ENCODE results near the gene ARHGEF9. TPM values are rescaled to one million over a fixed set of nuclear protein-coding genes. Genes with fewer than 3 reads are reported as not detected.

The ARHGEF9 gene
- polyA plus RNA-seq, 3 donors = 34.6 to 45.6 (median 43.5) TPM

DNA sequence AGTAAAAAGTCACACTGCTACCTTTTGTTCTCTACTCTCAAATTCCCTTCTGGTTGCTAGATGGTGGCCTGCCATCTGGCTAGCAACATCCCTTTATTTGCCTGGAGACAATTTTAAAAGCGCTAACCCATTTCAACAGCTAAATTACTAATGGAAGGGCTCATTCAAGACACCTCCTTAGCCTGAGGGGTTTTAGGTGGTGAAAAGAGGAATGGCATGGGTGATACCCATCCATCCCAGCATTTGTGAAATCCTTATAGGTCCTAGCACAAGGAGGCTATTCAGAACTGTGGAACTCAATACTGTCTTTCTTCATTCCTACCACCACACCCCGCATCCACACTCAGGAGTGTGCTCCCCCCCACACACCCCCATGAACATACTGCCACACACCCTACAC lies 33.5 kb downstream of the ARHGEF9 start:
- no peak for DNase-seq

GRCh38 chrX:63750811-63751210 lies 34.2 kb downstream of the ARHGEF9 start:
- DNase-seq = no peak

- no peak for DNase-seq
Measured at GRCh38 chrX:63747331-63747730, 37.7 kb downstream of the ARHGEF9 start.

DNA sequence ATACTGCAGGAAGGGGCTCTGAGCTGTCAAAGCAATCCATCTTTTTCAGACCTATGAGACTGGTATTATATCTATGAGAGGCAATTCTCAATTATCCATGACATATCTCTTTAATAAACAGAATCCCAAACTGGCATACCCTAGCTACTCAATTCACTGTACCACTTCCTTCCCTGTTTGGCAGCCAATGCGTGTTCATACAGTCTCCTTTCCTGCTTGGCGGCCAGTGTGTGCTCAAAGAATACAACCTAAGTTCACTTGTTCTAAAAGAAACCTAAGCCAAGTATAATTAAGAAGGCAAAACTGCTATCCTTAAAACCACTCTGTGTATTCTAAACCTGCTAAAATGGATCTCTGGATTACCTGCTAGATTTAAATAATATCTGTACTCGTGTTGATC lies 38.3 kb downstream of the ARHGEF9 start:
- no peak for DNase-seq

DNA sequence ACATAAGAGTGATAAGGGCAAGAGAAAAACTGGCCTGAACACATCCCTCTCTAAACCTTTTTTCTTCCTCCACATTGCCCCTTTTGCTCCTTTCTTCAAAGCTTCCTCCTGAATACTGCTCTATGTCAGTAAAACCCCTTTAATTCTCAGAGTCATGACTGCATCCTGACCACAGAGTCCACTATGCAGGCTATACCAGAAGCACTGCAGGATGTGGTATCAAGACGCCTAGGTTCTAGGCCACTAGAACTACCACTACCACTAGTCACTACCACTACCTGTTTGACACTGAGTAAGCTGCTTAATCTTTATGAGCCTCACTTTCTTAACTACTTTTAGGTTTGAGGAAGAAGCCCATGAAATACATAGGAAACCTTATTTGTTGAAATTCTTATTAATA lies 38.7 kb downstream of the ARHGEF9 start:
- DNase-seq = no peak

DNA sequence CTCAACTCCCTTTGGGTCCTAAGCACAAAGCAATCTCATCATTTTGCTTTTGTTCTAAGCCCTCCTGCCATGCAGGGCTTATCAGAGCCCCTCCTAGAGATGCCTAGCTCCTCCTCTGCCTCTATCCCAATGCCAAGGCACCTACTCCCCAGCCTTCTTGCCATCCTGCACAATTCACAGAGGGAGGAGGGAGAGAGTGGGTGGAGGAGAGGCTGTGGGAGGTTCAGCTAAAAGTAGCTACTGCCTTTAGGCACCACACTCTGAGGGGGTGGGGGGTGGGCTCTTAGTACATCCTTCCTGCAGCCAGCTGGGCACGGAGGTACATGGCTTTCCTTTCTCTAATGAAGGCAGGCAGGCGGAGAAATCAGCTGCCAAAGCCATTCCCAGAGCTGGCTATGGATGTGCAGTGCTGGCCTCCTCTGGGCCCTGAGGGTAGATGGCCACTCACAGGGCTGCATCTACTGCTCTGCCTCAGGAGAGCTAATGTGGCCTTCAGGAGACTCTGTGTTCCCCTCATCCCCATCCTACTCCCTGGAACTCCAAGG lies 40.1 kb downstream of the ARHGEF9 start:
- no peak for DNase-seq

DNA sequence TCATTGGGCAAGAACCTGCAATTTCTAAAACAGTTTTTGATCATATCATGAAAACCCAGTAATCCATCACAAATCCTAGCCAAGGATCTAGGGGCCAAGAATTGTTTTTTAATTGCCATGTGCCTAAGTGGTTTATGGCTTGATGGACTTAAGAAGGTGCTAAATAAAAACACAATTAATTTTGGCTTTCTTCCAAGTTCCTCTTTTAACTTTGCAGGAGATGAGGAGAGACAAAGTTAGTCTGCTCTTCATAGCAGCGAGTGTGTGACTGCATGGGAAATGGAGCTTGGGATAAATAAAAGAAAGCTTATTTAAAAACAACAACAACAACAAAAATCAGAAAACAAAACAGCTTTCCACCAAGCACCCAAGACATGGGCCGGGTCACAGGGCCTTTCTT lies 41.4 kb downstream of the ARHGEF9 start:
- no peak for DNase-seq

GRCh38 chrX:63740382-63740781 lies 44.6 kb downstream of the ARHGEF9 start:
- no peak for DNase-seq

DNA sequence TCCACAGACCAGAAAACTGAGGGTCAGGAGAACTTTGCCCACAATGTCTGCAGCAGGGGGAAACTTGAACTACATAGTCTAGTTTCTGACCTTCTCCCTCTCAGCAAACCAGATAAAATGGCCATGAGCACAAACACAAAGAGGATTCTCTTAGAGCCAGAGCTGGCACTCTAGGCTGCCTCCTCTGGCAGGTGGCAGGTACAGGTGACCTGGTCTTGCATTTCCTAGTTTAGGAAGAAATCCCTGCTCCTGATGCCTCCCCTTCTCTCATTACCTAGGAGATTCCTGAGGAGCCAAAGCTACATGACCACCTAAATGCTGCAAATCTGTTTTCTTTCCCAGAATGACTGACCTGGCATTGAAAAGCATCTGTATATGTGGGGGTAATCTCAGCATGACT lies 45.1 kb downstream of the ARHGEF9 start:
- no peak for DNase-seq

- no peak for DNase-seq
Measured at GRCh38 chrX:63738696-63739095, 46.3 kb downstream of the ARHGEF9 start.

DNA sequence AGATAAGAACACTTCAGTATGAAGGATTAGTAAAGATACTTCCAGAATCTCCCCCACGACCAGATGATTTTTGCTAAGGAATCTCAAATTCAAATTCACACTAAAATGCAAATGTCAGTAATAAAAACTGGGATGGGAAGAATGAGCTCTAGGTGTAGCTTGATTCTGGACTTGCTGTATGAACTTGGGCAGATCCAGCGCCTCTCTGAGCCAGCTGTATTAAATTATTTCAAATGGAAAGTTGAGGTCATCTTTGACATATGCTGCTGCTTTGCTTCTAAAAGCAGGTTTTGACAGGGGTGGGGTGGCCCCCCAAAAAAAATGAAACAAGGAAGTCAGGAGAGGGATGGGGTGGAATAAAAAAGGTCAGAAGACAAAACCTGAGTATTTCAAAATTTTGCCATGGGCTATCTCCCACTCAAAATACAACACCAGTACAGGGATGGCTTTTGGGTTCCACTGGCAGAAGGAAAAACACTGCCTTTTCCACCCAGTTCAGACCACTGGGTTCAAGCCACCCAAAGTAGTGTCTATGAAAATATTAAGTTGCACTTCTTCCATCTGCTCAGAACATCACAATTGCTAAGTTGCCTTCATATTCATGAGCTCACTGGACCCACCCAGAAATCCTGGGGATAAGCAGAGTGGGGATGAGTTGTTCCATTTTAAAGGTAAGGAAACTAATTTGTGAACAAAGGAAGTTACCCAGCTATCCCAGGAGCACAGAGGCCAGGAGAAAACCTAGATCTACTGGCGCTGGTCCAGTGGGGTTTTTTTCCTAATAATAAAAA lies 47.7 kb downstream of the ARHGEF9 start:
- DNase-seq = no peak

- DNase-seq = no peak
Measured at GRCh38 chrX:63735882-63736281, 49.1 kb downstream of the ARHGEF9 start.

- DNase-seq = no peak
Measured at GRCh38 chrX:63720293-63720692, 64.7 kb downstream of the ARHGEF9 start.

- no peak for DNase-seq
Measured at GRCh38 chrX:63719633-63720032, 65.4 kb downstream of the ARHGEF9 start.

GRCh38 chrX:63718010-63718694 lies 66.9 kb downstream of the ARHGEF9 start:
- DNase-seq = no peak

DNA sequence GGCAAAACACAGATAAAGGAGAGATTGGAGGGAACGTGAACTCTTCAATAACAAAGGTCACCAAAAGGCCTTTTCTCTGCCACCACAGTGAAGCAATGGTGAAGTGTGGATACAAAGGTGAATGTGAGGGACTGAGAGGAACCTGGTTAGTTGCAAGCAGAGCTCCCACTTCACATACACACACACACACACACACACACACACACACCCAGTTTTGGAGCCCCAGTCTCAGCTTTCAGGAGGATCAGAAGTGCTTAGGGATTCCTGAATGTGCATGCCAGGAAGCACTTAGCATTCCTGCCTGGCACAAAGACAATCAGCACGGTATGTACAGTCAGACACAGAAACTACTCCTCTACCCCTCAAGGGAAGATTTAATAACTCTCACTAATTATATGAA lies 71.5 kb downstream of the ARHGEF9 start:
- DNase-seq = no peak

DNA sequence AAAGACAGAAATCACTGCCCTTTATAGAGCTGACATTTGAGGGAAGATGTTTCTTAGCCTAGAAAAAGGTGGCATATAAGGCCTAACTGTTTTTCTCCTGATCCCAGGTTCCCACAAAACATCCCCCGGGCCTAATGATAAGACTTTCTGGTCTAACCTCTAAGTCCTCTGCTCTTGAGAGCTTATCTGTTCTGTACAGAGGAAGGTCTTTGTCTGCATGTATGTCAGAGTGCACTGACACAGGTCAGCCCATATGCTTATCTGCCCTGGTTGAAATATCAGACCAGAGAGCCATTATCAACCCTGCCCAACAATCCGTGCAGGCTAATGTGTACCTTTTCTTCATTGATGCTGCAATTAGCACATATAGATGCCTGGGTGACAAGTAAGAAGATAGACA lies 76.2 kb downstream of the ARHGEF9 start:
- no peak for DNase-seq

GRCh38 chrX:63702556-63702955 lies 82.5 kb downstream of the ARHGEF9 start:
- no peak for DNase-seq

GRCh38 chrX:63686878-63687714 lies 97.9 kb downstream of the ARHGEF9 start:
- DNase-seq = no peak

- DNase-seq = no peak
Measured at GRCh38 chrX:63680423-63680822, 104.6 kb downstream of the ARHGEF9 start.

DNA sequence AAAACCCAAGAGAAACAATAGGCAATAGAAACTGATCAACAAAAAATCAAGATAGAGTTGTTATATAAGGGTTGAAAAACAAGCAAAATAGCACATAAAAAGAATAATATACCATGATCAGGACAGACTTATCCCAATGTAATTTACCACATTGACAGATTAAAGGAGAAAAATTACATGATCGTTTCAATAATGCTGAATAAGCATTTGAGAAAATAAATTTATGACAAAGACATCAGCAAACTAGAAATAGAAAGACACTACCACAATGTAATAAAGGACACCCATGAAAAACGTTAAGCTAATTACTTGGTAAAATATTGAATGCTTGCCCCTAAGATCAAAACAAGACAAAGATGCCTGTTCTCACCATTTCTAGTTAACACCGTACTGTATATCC lies 105.6 kb downstream of the ARHGEF9 start:
- no peak for DNase-seq

- DNase-seq = no peak
Measured at GRCh38 chrX:63675716-63676115, 109.3 kb downstream of the ARHGEF9 start.

Measured in renal pelvis (tissue), 4 donors.